OCI-LY7 (cell line): ENCODE measurements around the gene HSPA2. TPM values are rescaled to one million over a fixed set of nuclear protein-coding genes. Genes with fewer than 3 reads are reported as not detected.

Source experiments
- BruUV-seq: library from RNA; stranded (reverse); fragments of 400-500 nt; replicated peaks from 2 replicates; lab custom pipeline; 2021; lab: Mats Ljungman, UMichigan
- CTCF ChIA-PET: fragments of 300-600 bp; sonication (Branson Sonifier 250); formaldehyde crosslinking; loops from one replicate; lab custom pipeline; 2022; ENCODE audit warnings: antibody characterized with exemption; ENCODE audit not compliant: unreplicated experiment; lab: Charles Lee
- POLR2A ChIA-PET: fragments of 300-600 bp; sonication (Branson Sonifier 250); formaldehyde crosslinking; loops from one replicate; lab custom pipeline; 2022; ENCODE audit warnings: antibody characterized with exemption; lab: Charles Lee
- DNase-seq: peaks from one replicate; pipeline ENCODE4 v3.0.0-alpha.2; 2015; ENCODE audit warnings: low spot score
- H2AFZ ChIP-seq: fragments of 200-600 bp; sonication (generic), shearing (Covaris generic); 2 replicates; pipeline ENCODE4 v1.6.1; 2014; ENCODE audit warnings: mild to moderate bottlenecking, antibody characterized with exemption, low read length, moderate library complexity
- H3K27ac ChIP-seq: fragments of 200-600 bp; sonication (generic); 2 replicates; pipeline ENCODE4 v1.5.1; 2014; ENCODE audit warnings: mixed run types, low read depth, mild to moderate bottlenecking, moderate library complexity, low read length, inconsistent platforms; ENCODE audit not compliant: poor library complexity, severe bottlenecking
- H3K36me3 ChIP-seq: fragments of 200-600 bp; sonication (generic); 2 replicates; pipeline ENCODE4 v1.6.1; 2014; ENCODE audit warnings: mild to moderate bottlenecking, antibody characterized with exemption, low read length, moderate library complexity, mixed read lengths; ENCODE audit not compliant: insufficient read depth
- H3K4me1 ChIP-seq: fragments of 200-600 bp; sonication (generic); 2 replicates; pipeline ENCODE4 v1.5.1; 2014; ENCODE audit warnings: mild to moderate bottlenecking, low read length; ENCODE audit not compliant: insufficient read depth, poor library complexity, severe bottlenecking
- H3K4me2 ChIP-seq: fragments of 200-600 bp; sonication (generic); 2 replicates; pipeline ENCODE4 v1.6.1; 2014; ENCODE audit warnings: mild to moderate bottlenecking, low read length
- H3K4me3 ChIP-seq: fragments of 200-600 bp; sonication (generic); 2 replicates; pipeline ENCODE4 v1.5.1; 2014; ENCODE audit warnings: mild to moderate bottlenecking, low read depth, low read length; ENCODE audit not compliant: poor library complexity, severe bottlenecking
- H3K79me2 ChIP-seq: fragments of 200-600 bp; sonication (generic); 2 replicates; pipeline ENCODE4 v1.6.1; 2016; ENCODE audit warnings: low read depth, mild to moderate bottlenecking, low read length, moderate library complexity, mixed read lengths; ENCODE audit not compliant: insufficient read depth
- H3K9me2 ChIP-seq: fragments of 200-600 bp; sonication (generic); 2 replicates; pipeline ENCODE4 v1.6.1; 2016; ENCODE audit warnings: mild to moderate bottlenecking, low read length, mixed read lengths; ENCODE audit not compliant: insufficient read depth
- H3K9me3 ChIP-seq: fragments of 200-600 bp; sonication (generic); 2 replicates; pipeline ENCODE4 v1.6.1; 2014; ENCODE audit warnings: mild to moderate bottlenecking, mixed run types, low read length, mixed read lengths
- H4K20me1 ChIP-seq: fragments of 200-600 bp; sonication (generic); 2 replicates; pipeline ENCODE4 v1.6.1; 2014; ENCODE audit warnings: mild to moderate bottlenecking, antibody characterized with exemption, low read length, moderate library complexity, mixed read lengths; ENCODE audit not compliant: insufficient read depth
- EZH2phosphoT487 ChIP-seq: fragments of 200-600 bp; sonication (generic); IDR thresholded peaks from 2 replicates; pipeline ENCODE4 v1.6.1; 2018; ENCODE audit warnings: low read depth, borderline replicate concordance, mild to moderate bottlenecking, mixed run types, antibody characterized with exemption, low read length, moderate library complexity, mixed read lengths
- intact Hi-C: fragments of 100-400 bp; cut with micrococcal nuclease; formaldehyde crosslinking; loops from one replicate; pipeline ENCODE4 v1.10.0; 2022; ENCODE audit not compliant: unreplicated experiment
- total RNA-seq, 2 experiments: library from RNA; depleted of rRNA in 1 of 2; stranded (reverse); fragments of >200 nt in 1 of 2; shearing (Covaris generic) in 1 of 2; gene quantifications; 2 replicates each; pipeline ENCODE4 v1.2.3, GENCODE V29; 2014 to 2022
- TF ChIP-seq, protein P1 (sequence below): fragments of 200-600 bp; sonication (generic); conservative IDR thresholded peaks from 2 replicates; pipeline ENCODE4 v1.5.1; 2014; ENCODE audit warnings: mild to moderate bottlenecking, antibody characterized with exemption, low read length, moderate library complexity, mixed read lengths

HSPA2 gene
- total RNA-seq, 2 experiments from 2014 or later, result 0.36 to 0.54 TPM

- Histone ChIP-seq H3K79me2 (peaks cover 79% of the 10 kb centered on the region), H3K36me3 (peaks cover 17% of the 10 kb centered on the region; the same call in 1 of the 2 replicates), H3K9me2 (no peaks in the 10 kb centered on the region), H3K4me2 (peak overlapping the region; percentile 99), H4K20me1 (peaks cover 48% of the 10 kb centered on the region), H2AFZ (no peak overlapping the region), H3K4me3 (no peak overlapping the region), H3K4me1 (peaks cover 51% of the 10 kb centered on the region), H3K27ac (no peak overlapping the region), H3K9me3 (no peaks in the 10 kb centered on the region)
- no TSS peak for BruUV-seq
- DNase-seq, result peak; percentile 26
- POLR2A ChIA-PET, result interaction anchor here (1.0 kb wide), 1 partner anchor 11 kb away, joined by 3 read pairs; no protein-coding TSS in a partner anchor
- no peak for TF ChIP-seq EZH2phosphoT487
- TF ChIP-seq, protein P1, sequence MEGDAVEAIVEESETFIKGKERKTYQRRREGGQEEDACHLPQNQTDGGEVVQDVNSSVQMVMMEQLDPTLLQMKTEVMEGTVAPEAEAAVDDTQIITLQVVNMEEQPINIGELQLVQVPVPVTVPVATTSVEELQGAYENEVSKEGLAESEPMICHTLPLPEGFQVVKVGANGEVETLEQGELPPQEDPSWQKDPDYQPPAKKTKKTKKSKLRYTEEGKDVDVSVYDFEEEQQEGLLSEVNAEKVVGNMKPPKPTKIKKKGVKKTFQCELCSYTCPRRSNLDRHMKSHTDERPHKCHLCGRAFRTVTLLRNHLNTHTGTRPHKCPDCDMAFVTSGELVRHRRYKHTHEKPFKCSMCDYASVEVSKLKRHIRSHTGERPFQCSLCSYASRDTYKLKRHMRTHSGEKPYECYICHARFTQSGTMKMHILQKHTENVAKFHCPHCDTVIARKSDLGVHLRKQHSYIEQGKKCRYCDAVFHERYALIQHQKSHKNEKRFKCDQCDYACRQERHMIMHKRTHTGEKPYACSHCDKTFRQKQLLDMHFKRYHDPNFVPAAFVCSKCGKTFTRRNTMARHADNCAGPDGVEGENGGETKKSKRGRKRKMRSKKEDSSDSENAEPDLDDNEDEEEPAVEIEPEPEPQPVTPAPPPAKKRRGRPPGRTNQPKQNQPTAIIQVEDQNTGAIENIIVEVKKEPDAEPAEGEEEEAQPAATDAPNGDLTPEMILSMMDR, result no peak
- intact Hi-C loops, result loop anchor here (10.0 kb wide), 1 partner anchor 783 kb away; the partner anchor contains the start of gene SGPP1
- CTCF ChIA-PET, result interaction anchor here (0.7 kb wide), 1 partner anchor 11 kb away, joined by 3 read pairs; no protein-coding TSS in a partner anchor
Measured at GRCh38 chr14:64508215-64508776, 32.2 kb upstream of the HSPA2 start.

GRCh38 chr14:64509036-64509435 lies 31.5 kb upstream of the HSPA2 start:
- Histone ChIP-seq H3K9me2 (no peaks in the 10 kb centered on the region), H2AFZ (no peak overlapping the region), H3K79me2 (peaks cover 85% of the 10 kb centered on the region), H3K9me3 (no peaks in the 10 kb centered on the region), H3K27ac (no peak overlapping the region), H4K20me1 (peaks cover 48% of the 10 kb centered on the region), H3K4me1 (peaks cover 51% of the 10 kb centered on the region), H3K4me3 (no peak overlapping the region), H3K4me2 (peak overlapping the region; percentile 99; the same call in 1 of the 2 replicates), H3K36me3 (peaks cover 20% of the 10 kb centered on the region; the same call in 1 of the 2 replicates)
- TF ChIP-seq, protein P1, result no peak
- TF ChIP-seq EZH2phosphoT487, result no peak
- intact Hi-C loops, result loop anchor here (10.0 kb wide), 1 partner anchor 784 kb away; the partner anchor contains the start of gene SGPP1
- no peak for DNase-seq
- BruUV-seq, result no TSS peak
- ChIA-PET POLR2A (interaction anchor here (0.6 to 1.0 kb wide), 3 partner anchors 11 to 67 kb away, joined by 3 to 5 read pairs (median 5); no protein-coding TSS in a partner anchor), CTCF (interaction anchor here (0.8 kb wide), 1 partner anchor 12 kb away, joined by 3 read pairs; no protein-coding TSS in a partner anchor)
